ENCODE results near the gene RHBDL1.

DNA sequence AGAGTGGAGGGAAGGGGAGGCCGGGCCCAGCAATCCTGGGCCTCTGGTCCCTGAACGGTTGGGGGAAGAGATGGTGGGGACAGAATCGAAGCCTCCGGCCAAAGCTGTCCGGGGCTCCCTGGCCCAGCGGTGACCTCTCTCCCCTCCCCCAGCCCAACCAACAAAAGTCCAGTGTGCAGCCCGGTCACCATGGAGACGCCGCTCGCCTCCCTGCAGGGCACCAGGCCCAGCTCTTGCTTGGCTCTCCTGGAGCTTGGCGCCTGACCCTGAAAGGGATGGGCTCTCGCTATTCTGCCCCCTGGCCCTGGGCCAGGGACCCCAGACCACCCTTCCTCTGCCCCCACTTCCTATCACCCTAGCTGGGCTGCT is 40.7 kb downstream of the RHBDL1 start:
- TF ChIP-seq POLR2A (IDR thresholded peaks at IDR 0.05) = no peak
- TF ChIP-seq, protein P1, sequence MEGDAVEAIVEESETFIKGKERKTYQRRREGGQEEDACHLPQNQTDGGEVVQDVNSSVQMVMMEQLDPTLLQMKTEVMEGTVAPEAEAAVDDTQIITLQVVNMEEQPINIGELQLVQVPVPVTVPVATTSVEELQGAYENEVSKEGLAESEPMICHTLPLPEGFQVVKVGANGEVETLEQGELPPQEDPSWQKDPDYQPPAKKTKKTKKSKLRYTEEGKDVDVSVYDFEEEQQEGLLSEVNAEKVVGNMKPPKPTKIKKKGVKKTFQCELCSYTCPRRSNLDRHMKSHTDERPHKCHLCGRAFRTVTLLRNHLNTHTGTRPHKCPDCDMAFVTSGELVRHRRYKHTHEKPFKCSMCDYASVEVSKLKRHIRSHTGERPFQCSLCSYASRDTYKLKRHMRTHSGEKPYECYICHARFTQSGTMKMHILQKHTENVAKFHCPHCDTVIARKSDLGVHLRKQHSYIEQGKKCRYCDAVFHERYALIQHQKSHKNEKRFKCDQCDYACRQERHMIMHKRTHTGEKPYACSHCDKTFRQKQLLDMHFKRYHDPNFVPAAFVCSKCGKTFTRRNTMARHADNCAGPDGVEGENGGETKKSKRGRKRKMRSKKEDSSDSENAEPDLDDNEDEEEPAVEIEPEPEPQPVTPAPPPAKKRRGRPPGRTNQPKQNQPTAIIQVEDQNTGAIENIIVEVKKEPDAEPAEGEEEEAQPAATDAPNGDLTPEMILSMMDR (IDR thresholded peaks at IDR 0.05) = no peak

Data from uterus (tissue), 2 donors.